A549 (cell line): ENCODE data around the gene AHNAK2. TPM values are rescaled to one million over a fixed set of nuclear protein-coding genes. Genes with fewer than 3 reads are reported as not detected.

ENCODE experiments used
- ATAC-seq, 2 experiments: fragments of 200-7000 bp in 1 of 2; fragments of >200 bp in 1 of 2; cut with Nextera tagmentation in 1 of 2; cut with Tn5 transposase in 1 of 2; 3 replicates each; pipeline versions ENCODE4 v1.8.0 to v1.9.1; 2018 to 2020; ENCODE audit warnings: mild to moderate bottlenecking in 1 of 2, moderate library complexity in 1 of 2
- CTCF ChIA-PET: fragments of 300-600 bp; sonication (Branson Sonifier 250); formaldehyde crosslinking; extraction: SDS; loops from one replicate; lab custom pipeline; 2021; ENCODE audit warnings: antibody characterized with exemption, inconsistent platforms; lab: Yijun Ruan, JAX
- POLR2A ChIA-PET: fragments of 350-600 bp; formaldehyde crosslinking; extraction: SDS; loops from one replicate; lab custom pipeline; 2021; ENCODE audit warnings: antibody characterized with exemption, inconsistent platforms; lab: Yijun Ruan, JAX
- DNase-seq, 2 experiments: peaks; one replicate each; pipeline versions ENCODE4 v3.0.0 to v3.0.0-alpha.2; 2011 to 2016; ENCODE audit warnings: low read depth in 1 of 2, low spot score in 1 of 2
- FAIRE-seq: peaks from 2 replicates; lab custom pipeline; 2011; peaks lifted over from hg19 to GRCh38; lab: Jason Lieb, UNC
- H3K27ac ChIP-seq, 2 experiments: fragments of >200 bp; sonication (Bioruptor Twin); formaldehyde crosslinking; 3 replicates each; pipeline ENCODE4 v1.5.1; 2016 to 2017
- H3K4me1 ChIP-seq: fragments of >200 bp; sonication (Bioruptor Twin); formaldehyde crosslinking; 3 replicates; pipeline ENCODE4 v1.6.1; 2016
- H3K4me2 ChIP-seq: fragments of >200 bp; sonication (Bioruptor Twin); formaldehyde crosslinking; 3 replicates; pipeline ENCODE4 v1.6.1; 2016
- H3K4me3 ChIP-seq: fragments of >200 bp; sonication (Bioruptor Twin); formaldehyde crosslinking; 3 replicates; pipeline ENCODE4 v1.5.1; 2016
- H3K9me3 ChIP-seq: fragments of >200 bp; sonication (Bioruptor Twin); formaldehyde crosslinking; 3 replicates; pipeline ENCODE4 v1.6.1; 2016
- BHLHE40 ChIP-seq: IDR thresholded peaks from 2 replicates; pipeline ENCODE4 v1.6.1; 2012; ENCODE audit warnings: low read depth, low read length, inconsistent platforms
- CBX2 ChIP-seq: fragments of 200-600 bp; sonication (generic); IDR thresholded peaks from 2 replicates; pipeline ENCODE4 v1.6.1; 2016; ENCODE audit warnings: low read depth, mild to moderate bottlenecking, borderline replicate concordance
- FOXS1 ChIP-seq: fragments of 250-450 bp; sonication (Bioruptor Pico); IDR thresholded peaks from 2 replicates; pipeline ENCODE4 v1.5.0; 2020; ENCODE audit warnings: mild to moderate bottlenecking, moderate library complexity
- HDAC2 ChIP-seq: fragments of 200-600 bp; sonication (generic); IDR thresholded peaks from 2 replicates; pipeline ENCODE4 v1.6.1; 2016
- HOXA7 ChIP-seq: fragments of 250-450 bp; sonication (Bioruptor Pico); IDR thresholded peaks from 2 replicates; pipeline ENCODE4 v1.5.0; 2020; ENCODE audit warnings: mild to moderate bottlenecking, moderate library complexity
- JUN ChIP-seq, 2 experiments: fragments of >200 bp; sonication (Bioruptor Twin); formaldehyde crosslinking; IDR thresholded peaks; 2 replicates in 1 of 2; 3 replicates in 1 of 2; pipeline ENCODE4 v1.6.1; 2016 to 2017
- JUNB ChIP-seq: fragments of >200 bp; sonication (Bioruptor Twin); formaldehyde crosslinking; IDR thresholded peaks from 2 replicates; pipeline ENCODE4 v1.6.1; 2016
- KDM1A ChIP-seq: fragments of 200-600 bp; sonication (generic); IDR thresholded peaks from 2 replicates; pipeline ENCODE4 v1.6.1; 2016; ENCODE audit warnings: low read depth, mild to moderate bottlenecking
- KDM5A ChIP-seq: fragments of 200-600 bp; sonication (generic); IDR thresholded peaks from 2 replicates; pipeline ENCODE4 v1.6.1; 2016; ENCODE audit warnings: antibody characterized with exemption, mild to moderate bottlenecking
- MAFK ChIP-seq: fragments of 450-650 bp; IDR thresholded peaks from 2 replicates; pipeline ENCODE4 v1.6.1; 2014; ENCODE audit not compliant: partially characterized antibody
- MYC ChIP-seq: IDR thresholded peaks from 2 replicates; pipeline ENCODE4 v1.6.1; 2012; ENCODE audit warnings: mild to moderate bottlenecking, inconsistent platforms, low read length, improper control_type of control experiment, borderline replicate concordance
- NR3C1 ChIP-seq: fragments of >200 bp; sonication (Bioruptor Twin); formaldehyde crosslinking; IDR thresholded peaks from 3 replicates; pipeline ENCODE4 v1.6.1; 2017
- PHF8 ChIP-seq: fragments of 200-600 bp; sonication (generic); IDR thresholded peaks from 2 replicates; pipeline ENCODE4 v1.6.1; 2016; ENCODE audit warnings: low read depth, mild to moderate bottlenecking, antibody characterized with exemption, moderate library complexity, borderline replicate concordance
- POLR2A ChIP-seq: IDR thresholded peaks from 2 replicates; pipeline ENCODE4 v1.6.1; 2012; ENCODE audit warnings: mild to moderate bottlenecking, low read length
- RCOR1 ChIP-seq: fragments of 150-350 bp; IDR thresholded peaks from 2 replicates; pipeline ENCODE4 v1.6.1; 2014; ENCODE audit warnings: antibody characterized with exemption, low read length, low read depth
- RNF2 ChIP-seq: fragments of 200-600 bp; sonication (generic); IDR thresholded peaks from 2 replicates; pipeline ENCODE4 v1.6.1; 2016; ENCODE audit warnings: low read depth, mild to moderate bottlenecking, antibody characterized with exemption, moderate library complexity, borderline replicate concordance
- SMC3 ChIP-seq: fragments of >200 bp; sonication (Bioruptor Twin); formaldehyde crosslinking; IDR thresholded peaks from 3 replicates; pipeline ENCODE4 v1.6.1; 2018; ENCODE audit warnings: inconsistent platforms
- ZNF302 ChIP-seq: fragments of 250-450 bp; sonication (Bioruptor Pico); IDR thresholded peaks from 2 replicates; pipeline ENCODE4 v1.9.0; 2021; ENCODE audit warnings: inconsistent platforms, mild to moderate bottlenecking, moderate library complexity
- WGBS: methylation state at CpG from one replicate; pipeline ENCODE4 v1.1.6; 2017; ENCODE audit errors: missing lambda C conversion rate; 5-methylcytosine and 5-hydroxymethylcytosine counted together
- polyA plus RNA-seq, 4 experiments: library from polyadenylated mRNA; depleted of rRNA in 3 of 4; stranded (reverse); fragments of >200 nt; fragmentation: RNase III in 1 of 4; extraction: RNeasy Plus Mini Kit Qiagen cat#74134 plus additional on column Dnase treatment in 1 of 4; gene quantifications; 2 replicates in 3 of 4; 3 replicates in 1 of 4; pipeline ENCODE4 v1.2.3, GENCODE V29; 2011 to 2017
- TF ChIP-seq, protein P1 (sequence below): fragments of >200 bp; sonication (Bioruptor Twin); formaldehyde crosslinking; IDR thresholded peaks from 3 replicates; pipeline ENCODE4 v1.6.1; 2016
- TF ChIP-seq, protein P2 (sequence below): fragments of 150-350 bp; IDR thresholded peaks from 2 replicates; pipeline ENCODE4 v1.6.1; 2014; ENCODE audit warnings: low read depth, mild to moderate bottlenecking, low read length
- TF ChIP-seq, protein P3 (sequence below): fragments of 250-450 bp; sonication (Bioruptor Pico); IDR thresholded peaks from 2 replicates; pipeline ENCODE4 v1.5.0; 2020; ENCODE audit warnings: low read depth, mild to moderate bottlenecking, moderate library complexity
- TF ChIP-seq, protein P4 (sequence below): IDR thresholded peaks from 2 replicates; pipeline ENCODE4 v1.6.1; 2012
- TF ChIP-seq, protein P5 (sequence below): fragments of 250-450 bp; sonication (Bioruptor Pico); IDR thresholded peaks from 2 replicates; pipeline ENCODE4 v1.5.0; 2021; ENCODE audit warnings: mild to moderate bottlenecking, moderate library complexity, borderline replicate concordance
- TF ChIP-seq, protein P6 (sequence below): fragments of >200 bp; sonication (Bioruptor Twin); formaldehyde crosslinking; IDR thresholded peaks from 2 replicates; pipeline ENCODE4 v1.6.1; 2016
- TF ChIP-seq, protein P7 (sequence below): IDR thresholded peaks from 2 replicates; pipeline ENCODE4 v1.6.1; 2012

Gene AHNAK2
- polyA plus RNA-seq, 2 of the 4 experiments (the other 2 are of a cell fraction), result 43.3 to 43.7 TPM

DNA sequence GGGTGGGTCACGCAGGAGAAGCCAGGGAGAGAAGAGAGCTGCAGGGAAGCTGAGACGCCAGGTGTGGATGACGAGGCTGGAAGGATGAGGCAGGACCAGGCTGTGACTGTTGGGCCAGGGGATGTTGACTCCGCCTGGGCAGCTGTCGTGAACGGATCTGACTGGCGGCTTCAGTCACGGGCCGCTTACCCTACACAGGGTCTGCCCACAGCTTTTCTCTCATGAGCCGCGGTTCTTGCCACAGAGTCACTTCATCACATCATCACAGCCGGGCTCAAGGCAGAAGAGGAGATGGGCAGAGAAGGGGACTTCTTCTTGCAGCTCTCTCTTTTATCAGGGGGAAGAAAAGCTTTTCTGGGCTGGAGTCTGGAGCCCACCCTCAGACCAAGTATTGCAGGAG lies 15.1 kb upstream of the AHNAK2 start:
- TF ChIP-seq, protein P1, sequence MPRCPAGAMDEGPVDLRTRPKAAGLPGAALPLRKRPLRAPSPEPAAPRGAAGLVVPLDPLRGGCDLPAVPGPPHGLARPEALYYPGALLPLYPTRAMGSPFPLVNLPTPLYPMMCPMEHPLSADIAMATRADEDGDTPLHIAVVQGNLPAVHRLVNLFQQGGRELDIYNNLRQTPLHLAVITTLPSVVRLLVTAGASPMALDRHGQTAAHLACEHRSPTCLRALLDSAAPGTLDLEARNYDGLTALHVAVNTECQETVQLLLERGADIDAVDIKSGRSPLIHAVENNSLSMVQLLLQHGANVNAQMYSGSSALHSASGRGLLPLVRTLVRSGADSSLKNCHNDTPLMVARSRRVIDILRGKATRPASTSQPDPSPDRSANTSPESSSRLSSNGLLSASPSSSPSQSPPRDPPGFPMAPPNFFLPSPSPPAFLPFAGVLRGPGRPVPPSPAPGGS, result no peak
- TF ChIP-seq MYC, result no peak
- TF ChIP-seq, protein P2, sequence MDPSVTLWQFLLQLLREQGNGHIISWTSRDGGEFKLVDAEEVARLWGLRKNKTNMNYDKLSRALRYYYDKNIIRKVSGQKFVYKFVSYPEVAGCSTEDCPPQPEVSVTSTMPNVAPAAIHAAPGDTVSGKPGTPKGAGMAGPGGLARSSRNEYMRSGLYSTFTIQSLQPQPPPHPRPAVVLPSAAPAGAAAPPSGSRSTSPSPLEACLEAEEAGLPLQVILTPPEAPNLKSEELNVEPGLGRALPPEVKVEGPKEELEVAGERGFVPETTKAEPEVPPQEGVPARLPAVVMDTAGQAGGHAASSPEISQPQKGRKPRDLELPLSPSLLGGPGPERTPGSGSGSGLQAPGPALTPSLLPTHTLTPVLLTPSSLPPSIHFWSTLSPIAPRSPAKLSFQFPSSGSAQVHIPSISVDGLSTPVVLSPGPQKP, result no peak
- TF ChIP-seq HOXA7, result no peak
- TF ChIP-seq SMC3, result no peak
- TF ChIP-seq FOXS1 (CRISPR knock-in tag), result no peak
- TF ChIP-seq POLR2A, result no peak
- TF ChIP-seq, protein P3, sequence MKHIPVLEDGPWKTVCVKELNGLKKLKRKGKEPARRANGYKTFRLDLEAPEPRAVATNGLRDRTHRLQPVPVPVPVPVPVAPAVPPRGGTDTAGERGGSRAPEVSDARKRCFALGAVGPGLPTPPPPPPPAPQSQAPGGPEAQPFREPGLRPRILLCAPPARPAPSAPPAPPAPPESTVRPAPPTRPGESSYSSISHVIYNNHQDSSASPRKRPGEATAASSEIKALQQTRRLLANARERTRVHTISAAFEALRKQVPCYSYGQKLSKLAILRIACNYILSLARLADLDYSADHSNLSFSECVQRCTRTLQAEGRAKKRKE (CRISPR knock-in tag), result no peak
- TF ChIP-seq, protein P4, sequence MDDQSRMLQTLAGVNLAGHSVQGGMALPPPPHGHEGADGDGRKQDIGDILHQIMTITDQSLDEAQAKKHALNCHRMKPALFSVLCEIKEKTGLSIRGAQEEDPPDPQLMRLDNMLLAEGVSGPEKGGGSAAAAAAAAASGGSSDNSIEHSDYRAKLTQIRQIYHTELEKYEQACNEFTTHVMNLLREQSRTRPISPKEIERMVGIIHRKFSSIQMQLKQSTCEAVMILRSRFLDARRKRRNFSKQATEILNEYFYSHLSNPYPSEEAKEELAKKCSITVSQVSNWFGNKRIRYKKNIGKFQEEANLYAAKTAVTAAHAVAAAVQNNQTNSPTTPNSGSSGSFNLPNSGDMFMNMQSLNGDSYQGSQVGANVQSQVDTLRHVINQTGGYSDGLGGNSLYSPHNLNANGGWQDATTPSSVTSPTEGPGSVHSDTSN, result no peak
- TF ChIP-seq PHF8, result no peak
- no peak for TF ChIP-seq JUNB
- no peak for TF ChIP-seq HDAC2
- no peak for TF ChIP-seq KDM1A
- TF ChIP-seq RNF2, result no peak
- TF ChIP-seq, all 56 proteins: peak for 0
- H3K4me3 ChIP-seq, result no peak overlapping the region
- ATAC-seq, result no peak
- 95% methylated on average over 12 of the region's 12 CpGs for WGBS
- H3K4me1 ChIP-seq, result no peaks in the 10 kb centered on the region
- H3K9me3 ChIP-seq, result no peaks in the 10 kb centered on the region
- no peak overlapping the region for H3K4me2 ChIP-seq
- POLR2A ChIA-PET, result interaction anchor here (2.0 kb wide), 1 partner anchor 28 kb away, joined by 5 read pairs; the partner anchor contains the start of gene CDCA4
- no peak overlapping the region for H3K27ac ChIP-seq
- no peak for FAIRE-seq
- CTCF ChIA-PET, result interaction anchor here (1.1 to 4.0 kb wide), 8 partner anchors 10 to 51 kb away, joined by 3 to 40 read pairs (median 12); no protein-coding TSS in a partner anchor
- DNase-seq, result no peak

DNA sequence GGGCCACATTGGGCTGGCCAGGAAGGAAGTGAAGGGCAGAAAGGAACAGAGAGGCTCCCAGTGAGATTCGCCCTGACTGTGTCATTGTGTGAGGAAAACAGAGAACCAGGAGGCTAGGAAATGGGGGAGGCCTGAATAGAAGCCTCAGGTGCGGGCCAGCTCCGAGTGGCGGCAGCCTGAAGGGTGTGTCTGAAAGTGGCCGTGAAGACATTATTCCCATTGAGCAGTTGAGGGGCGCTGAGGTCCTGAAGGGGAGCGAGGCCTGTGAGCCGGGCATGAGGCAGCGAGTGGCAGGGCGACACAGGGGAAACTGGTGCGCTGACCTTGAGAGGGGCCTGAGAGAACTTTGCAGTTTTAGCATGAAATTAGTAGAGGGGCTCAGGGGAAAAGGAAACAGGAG lies 14.3 kb upstream of the AHNAK2 start:
- TF ChIP-seq JUN (IDR thresholded peaks at IDR 0.05), result no peak
- TF ChIP-seq, protein P5, sequence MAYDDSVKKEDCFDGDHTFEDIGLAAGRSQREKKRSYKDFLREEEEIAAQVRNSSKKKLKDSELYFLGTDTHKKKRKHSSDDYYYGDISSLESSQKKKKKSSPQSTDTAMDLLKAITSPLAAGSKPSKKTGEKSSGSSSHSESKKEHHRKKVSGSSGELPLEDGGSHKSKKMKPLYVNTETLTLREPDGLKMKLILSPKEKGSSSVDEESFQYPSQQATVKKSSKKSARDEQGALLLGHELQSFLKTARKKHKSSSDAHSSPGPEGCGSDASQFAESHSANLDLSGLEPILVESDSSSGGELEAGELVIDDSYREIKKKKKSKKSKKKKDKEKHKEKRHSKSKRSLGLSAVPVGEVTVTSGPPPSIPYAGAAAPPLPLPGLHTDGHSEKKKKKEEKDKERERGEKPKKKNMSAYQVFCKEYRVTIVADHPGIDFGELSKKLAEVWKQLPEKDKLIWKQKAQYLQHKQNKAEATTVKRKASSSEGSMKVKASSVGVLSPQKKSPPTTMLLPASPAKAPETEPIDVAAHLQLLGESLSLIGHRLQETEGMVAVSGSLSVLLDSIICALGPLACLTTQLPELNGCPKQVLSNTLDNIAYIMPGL (CRISPR knock-in tag), result no peak
- no peak for TF ChIP-seq NR3C1
- TF ChIP-seq, protein P6, sequence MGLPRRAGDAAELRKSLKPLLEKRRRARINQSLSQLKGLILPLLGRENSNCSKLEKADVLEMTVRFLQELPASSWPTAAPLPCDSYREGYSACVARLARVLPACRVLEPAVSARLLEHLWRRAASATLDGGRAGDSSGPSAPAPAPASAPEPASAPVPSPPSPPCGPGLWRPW, result no peak
- TF ChIP-seq KDM5A, result no peak
- TF ChIP-seq FOXS1 (CRISPR knock-in tag), result no peak
- TF ChIP-seq CBX2, result no peak
- TF ChIP-seq, protein P4, result no peak
- TF ChIP-seq HDAC2, result no peak
- no peak for TF ChIP-seq BHLHE40
- TF ChIP-seq ZNF302 (CRISPR knock-in tag), result no peak
- no peak for TF ChIP-seq MAFK
- TF ChIP-seq HOXA7, result no peak
- no peak for TF ChIP-seq RCOR1
- TF ChIP-seq, protein P7, sequence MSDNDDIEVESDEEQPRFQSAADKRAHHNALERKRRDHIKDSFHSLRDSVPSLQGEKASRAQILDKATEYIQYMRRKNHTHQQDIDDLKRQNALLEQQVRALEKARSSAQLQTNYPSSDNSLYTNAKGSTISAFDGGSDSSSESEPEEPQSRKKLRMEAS, result no peak
- Histone ChIP-seq H3K27ac (no peak overlapping the region), H3K4me1 (no peaks in the 10 kb centered on the region), H3K4me2 (no peak overlapping the region), H3K4me3 (no peak overlapping the region), H3K9me3 (no peaks in the 10 kb centered on the region)
- CTCF ChIA-PET, result interaction anchor here (1.2 to 4.0 kb wide), 3 partner anchors 9 to 52 kb away, joined by 3 to 40 read pairs (median 23); no protein-coding TSS in a partner anchor
- ATAC-seq, result no peak
- no peak for DNase-seq
- POLR2A ChIA-PET, result interaction anchor here (2.0 kb wide), 1 partner anchor 29 kb away, joined by 5 read pairs; the partner anchor contains the start of gene CDCA4
- 95% methylated on average over 11 of the region's 11 CpGs for WGBS
- no peak for FAIRE-seq
